Measurements from ENCODE around the gene HTR3C.

The HTR3C gene

DNA sequence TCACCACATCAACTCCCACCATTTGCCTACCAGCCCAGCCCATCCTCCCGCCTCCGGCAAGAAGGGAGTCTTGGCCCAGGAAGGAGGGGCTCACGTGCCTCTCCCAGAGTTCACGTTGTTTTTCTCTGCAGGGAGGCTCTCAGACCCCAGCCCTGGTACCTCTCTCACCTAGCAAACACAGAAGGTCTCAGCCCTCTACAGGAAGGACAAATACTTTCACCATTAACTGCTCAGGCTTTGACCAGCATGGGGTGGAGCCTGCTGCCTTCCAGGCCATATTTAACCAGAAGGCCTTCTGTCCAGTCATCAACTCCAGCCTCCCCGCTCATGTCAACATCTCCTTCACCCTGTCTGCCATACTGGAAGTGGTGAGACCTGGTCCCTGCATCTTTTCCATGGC lies 25.0 kb downstream of the HTR3C start:
- Histone ChIP-seq H3K9me2 (replicated peaks; ENCODE audit: insufficient read depth, low read length) (no peaks in the 10 kb centered on the region), H3K4me2 (ENCODE audit: low read depth, low read length) (no peak overlapping the region), H2AFZ (ENCODE audit: low read length) (no peak overlapping the region), H3F3A (ENCODE audit: insufficient read depth, low read length) (no peaks in the 10 kb centered on the region), H4K20me1 (ENCODE audit: insufficient read depth, low read length) (no peaks in the 10 kb centered on the region), H3K4me1 (ENCODE audit: low read length) (no peaks in the 10 kb centered on the region), H3K4me3 (ENCODE audit: low read length) (no peak overlapping the region), H3K79me2 (ENCODE audit: low read length) (no peaks in the 10 kb centered on the region), H3K9me3 (replicated peaks; ENCODE audit: insufficient read depth, low read length) (no peaks in the 10 kb centered on the region), H3K27me3 (replicated peaks; ENCODE audit: insufficient read depth, low read length) (no peaks in the 10 kb centered on the region), H3K27ac (ENCODE audit: low read length) (no peak overlapping the region), H3K36me3 (replicated peaks; ENCODE audit: insufficient read depth, low read length) (no peaks in the 10 kb centered on the region), H3K9ac (ENCODE audit: low read length) (no peak overlapping the region)
- DNase-seq, result no peak
- TF ChIP-seq, protein P1, sequence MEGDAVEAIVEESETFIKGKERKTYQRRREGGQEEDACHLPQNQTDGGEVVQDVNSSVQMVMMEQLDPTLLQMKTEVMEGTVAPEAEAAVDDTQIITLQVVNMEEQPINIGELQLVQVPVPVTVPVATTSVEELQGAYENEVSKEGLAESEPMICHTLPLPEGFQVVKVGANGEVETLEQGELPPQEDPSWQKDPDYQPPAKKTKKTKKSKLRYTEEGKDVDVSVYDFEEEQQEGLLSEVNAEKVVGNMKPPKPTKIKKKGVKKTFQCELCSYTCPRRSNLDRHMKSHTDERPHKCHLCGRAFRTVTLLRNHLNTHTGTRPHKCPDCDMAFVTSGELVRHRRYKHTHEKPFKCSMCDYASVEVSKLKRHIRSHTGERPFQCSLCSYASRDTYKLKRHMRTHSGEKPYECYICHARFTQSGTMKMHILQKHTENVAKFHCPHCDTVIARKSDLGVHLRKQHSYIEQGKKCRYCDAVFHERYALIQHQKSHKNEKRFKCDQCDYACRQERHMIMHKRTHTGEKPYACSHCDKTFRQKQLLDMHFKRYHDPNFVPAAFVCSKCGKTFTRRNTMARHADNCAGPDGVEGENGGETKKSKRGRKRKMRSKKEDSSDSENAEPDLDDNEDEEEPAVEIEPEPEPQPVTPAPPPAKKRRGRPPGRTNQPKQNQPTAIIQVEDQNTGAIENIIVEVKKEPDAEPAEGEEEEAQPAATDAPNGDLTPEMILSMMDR (IDR thresholded peaks at IDR 0.05; ENCODE audit: low read length), result no peak
- no peak for TF ChIP-seq EZH2 (optimal IDR thresholded peaks at IDR 0.05; ENCODE audit: low read depth, low read length)
- TF ChIP-seq EZH2phosphoT487 (IDR thresholded peaks at IDR 0.05; ENCODE audit: low read length), result no peak

DNA sequence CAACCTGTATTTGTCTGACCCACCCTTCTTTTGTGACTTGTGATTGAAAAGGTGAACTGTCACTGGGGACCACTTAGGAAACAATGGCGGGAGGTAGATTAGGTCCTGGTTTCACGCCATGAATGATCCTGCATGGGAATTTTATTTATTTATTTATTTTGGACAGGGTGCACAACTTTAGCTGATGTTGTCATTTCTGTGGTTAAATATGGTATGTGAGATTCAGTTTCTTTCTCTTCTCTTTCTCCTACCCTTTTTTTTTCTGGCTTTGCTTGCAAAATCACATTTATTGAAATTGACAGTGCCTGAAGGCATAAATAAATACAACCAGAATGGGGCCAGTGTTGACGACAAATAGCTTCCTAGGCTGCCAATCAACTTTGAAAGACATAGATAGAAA lies 26.0 kb downstream of the HTR3C start:
- no peaks in the 10 kb centered on the region for H4K20me1 ChIP-seq (ENCODE audit: insufficient read depth, low read length)

DNA sequence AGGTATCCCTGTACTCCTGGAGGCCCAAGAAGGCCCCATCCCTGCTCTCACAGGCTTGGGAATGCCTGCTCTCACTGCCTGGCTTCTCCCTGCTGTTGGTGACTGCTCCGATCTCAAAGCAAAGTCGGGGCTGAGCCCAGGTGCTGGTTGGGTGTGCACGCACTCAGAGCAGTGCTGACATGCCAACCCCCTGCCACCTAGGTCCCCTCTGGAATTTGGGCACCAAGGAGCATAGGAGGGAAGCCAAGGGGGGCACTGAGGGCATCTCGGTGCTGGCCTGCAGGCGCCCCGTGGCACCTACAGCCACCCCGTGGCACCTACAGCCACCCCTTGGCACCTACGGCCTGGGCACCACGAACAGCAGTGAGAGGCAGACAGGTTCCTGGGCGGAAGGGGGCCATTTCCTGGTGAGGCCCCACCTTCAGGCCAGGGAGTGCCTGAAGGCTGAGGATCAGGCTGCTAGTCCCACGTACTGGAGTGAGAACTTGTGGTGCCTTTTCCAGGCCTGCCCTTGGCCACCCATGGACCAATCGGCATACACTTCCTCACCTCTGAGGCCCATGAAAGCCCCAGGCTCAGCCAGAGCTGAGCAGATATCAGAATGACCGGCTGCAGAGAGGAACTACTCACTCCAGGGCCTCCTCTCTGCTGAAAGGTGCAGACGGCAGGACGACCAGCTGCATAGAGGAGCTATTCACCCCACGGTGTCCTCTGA lies 28.4 kb downstream of the HTR3C start:
- H3K4me2 ChIP-seq (ENCODE audit: low read depth, low read length), result no peak overlapping the region
- H3K4me3 ChIP-seq (ENCODE audit: low read length), result no peak overlapping the region
- H3F3A ChIP-seq (ENCODE audit: insufficient read depth, low read length), result no peaks in the 10 kb centered on the region
- no peaks in the 10 kb centered on the region for H3K9me2 ChIP-seq (replicated peaks; ENCODE audit: insufficient read depth, low read length)
- no peak overlapping the region for H3K9ac ChIP-seq (ENCODE audit: low read length)
- no peak for DNase-seq
- H3K36me3 ChIP-seq (replicated peaks; ENCODE audit: insufficient read depth, low read length), result no peaks in the 10 kb centered on the region
- H4K20me1 ChIP-seq (ENCODE audit: insufficient read depth, low read length), result no peaks in the 10 kb centered on the region
- TF ChIP-seq, protein P1 (IDR thresholded peaks at IDR 0.05; ENCODE audit: low read length), result no peak
- no peak for TF ChIP-seq EZH2phosphoT487 (IDR thresholded peaks at IDR 0.05; ENCODE audit: low read length)
- no peak for TF ChIP-seq EZH2 (optimal IDR thresholded peaks at IDR 0.05; ENCODE audit: low read depth, low read length)
- H2AFZ ChIP-seq (ENCODE audit: low read length), result no peak overlapping the region
- H3K27me3 ChIP-seq (replicated peaks; ENCODE audit: insufficient read depth, low read length), result no peaks in the 10 kb centered on the region
- H3K79me2 ChIP-seq (ENCODE audit: low read length), result no peaks in the 10 kb centered on the region
- H3K4me1 ChIP-seq (ENCODE audit: low read length), result peaks cover 8% of the 10 kb centered on the region
- H3K9me3 ChIP-seq (replicated peaks; ENCODE audit: insufficient read depth, low read length), result no peaks in the 10 kb centered on the region
- H3K27ac ChIP-seq (ENCODE audit: low read length), result no peak overlapping the region

More for the DNA sequence above, 26.0 kb downstream of the HTR3C start:
- H3K79me2 ChIP-seq (ENCODE audit: low read length), result no peaks in the 10 kb centered on the region
- no peaks in the 10 kb centered on the region for H3K4me1 ChIP-seq (ENCODE audit: low read length)
- H3K9me3 ChIP-seq (replicated peaks; ENCODE audit: insufficient read depth, low read length), result no peaks in the 10 kb centered on the region
- no peak overlapping the region for H3K4me2 ChIP-seq (ENCODE audit: low read depth, low read length)
- DNase-seq, result no peak
- H3K9me2 ChIP-seq (replicated peaks; ENCODE audit: insufficient read depth, low read length), result no peaks in the 10 kb centered on the region
- H3F3A ChIP-seq (ENCODE audit: insufficient read depth, low read length), result no peaks in the 10 kb centered on the region
- H3K36me3 ChIP-seq (replicated peaks; ENCODE audit: insufficient read depth, low read length), result no peaks in the 10 kb centered on the region
- H3K27me3 ChIP-seq (replicated peaks; ENCODE audit: insufficient read depth, low read length), result no peaks in the 10 kb centered on the region
- H2AFZ ChIP-seq (ENCODE audit: low read length), result no peak overlapping the region
- H3K27ac ChIP-seq (ENCODE audit: low read length), result no peak overlapping the region
- no peak overlapping the region for H3K9ac ChIP-seq (ENCODE audit: low read length)
- TF ChIP-seq, protein P1 (IDR thresholded peaks at IDR 0.05; ENCODE audit: low read length), result no peak
- TF ChIP-seq EZH2phosphoT487 (IDR thresholded peaks at IDR 0.05; ENCODE audit: low read length), result no peak
- no peak for TF ChIP-seq EZH2 (optimal IDR thresholded peaks at IDR 0.05; ENCODE audit: low read depth, low read length)
- no peak overlapping the region for H3K4me3 ChIP-seq (ENCODE audit: low read length)
